ENCODE measurements around the gene NEUROD1.

NEUROD1 gene

DNA sequence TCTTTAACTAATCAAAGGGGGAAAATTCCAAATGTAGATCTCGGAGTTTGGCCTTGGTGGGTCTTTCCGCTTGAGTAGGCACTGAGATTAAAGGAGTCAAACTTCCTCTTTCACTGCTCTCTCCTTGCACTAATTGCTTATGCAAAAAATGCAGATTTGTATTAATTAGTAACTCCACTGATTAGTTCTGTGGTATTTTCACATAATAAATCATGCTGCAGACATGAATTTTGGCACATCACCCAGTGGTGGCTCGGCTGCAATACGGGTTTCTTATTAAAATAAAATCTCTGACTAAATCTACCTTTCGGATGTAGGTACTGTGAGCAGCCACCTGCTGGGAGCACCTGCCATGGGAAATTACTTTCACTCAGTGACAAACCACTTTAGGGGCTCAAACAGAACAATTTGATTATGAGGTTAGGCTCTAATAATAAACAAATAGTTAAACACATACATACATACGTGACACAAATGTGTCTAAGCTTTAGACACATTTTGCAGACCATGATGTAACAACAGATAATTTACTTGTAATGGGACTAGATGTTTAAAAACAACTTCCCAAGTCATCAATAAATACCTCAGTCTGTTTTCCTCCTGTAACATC is 6.4 kb upstream of the NEUROD1 start:
- peaks cover 21% of the 10 kb centered on the region for H3K4me1 ChIP-seq (ENCODE audit: control insufficient read depth, low read depth, low read length)
- peaks cover 3% of the 10 kb centered on the region for H3K9me3 ChIP-seq (ENCODE audit: control insufficient read depth, low read depth, low read length)
- peaks cover 86% of the 10 kb centered on the region for H3K27me3 ChIP-seq (ENCODE audit: control insufficient read depth, insufficient read depth, low read length)
- no peaks in the 10 kb centered on the region for H3K36me3 ChIP-seq (ENCODE audit: control insufficient read depth, low read depth, low read length)
- H3K4me3 ChIP-seq (ENCODE audit: low read length), result no peak overlapping the region
- no peak overlapping the region for H3K9ac ChIP-seq (ENCODE audit: low read length)
- no peak overlapping the region for H3K27ac ChIP-seq (ENCODE audit: low read length)

DNA sequence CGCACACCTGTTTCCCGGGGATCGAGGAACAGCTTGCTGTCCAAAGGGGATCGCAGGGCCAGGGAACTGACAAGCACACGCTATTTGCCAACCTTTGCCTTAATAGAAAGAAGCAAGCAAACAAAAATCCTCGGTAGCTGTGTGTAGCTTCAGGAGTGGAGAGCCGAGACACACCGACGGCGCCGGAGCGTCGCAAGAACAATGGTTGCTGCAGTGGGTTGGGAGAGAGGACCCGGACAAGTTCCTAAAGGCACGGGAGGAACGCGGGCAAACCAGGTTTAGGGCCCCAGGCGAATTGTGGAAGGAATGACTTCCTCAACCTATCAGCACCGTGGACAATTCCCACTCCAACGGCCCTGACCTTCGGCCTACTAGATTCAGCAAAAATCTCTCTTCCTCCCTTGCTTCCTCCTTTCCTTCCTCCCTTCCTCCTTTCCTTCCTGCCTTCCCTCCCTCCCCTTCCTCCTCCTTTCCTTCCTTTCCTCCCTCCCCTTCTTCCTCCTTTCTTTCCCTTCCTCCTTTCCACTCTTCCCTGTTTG is 4.9 kb upstream of the NEUROD1 start:
- H3K27ac ChIP-seq (ENCODE audit: low read length), result no peak overlapping the region
- H3K9me3 ChIP-seq (ENCODE audit: control insufficient read depth, low read depth, low read length), result peaks cover 3% of the 10 kb centered on the region
- H3K27me3 ChIP-seq (ENCODE audit: control insufficient read depth, insufficient read depth, low read length), result peaks cover 100% of the 10 kb centered on the region
- no peak overlapping the region for H3K4me3 ChIP-seq (ENCODE audit: low read length)
- peaks cover 32% of the 10 kb centered on the region for H3K4me1 ChIP-seq (ENCODE audit: control insufficient read depth, low read depth, low read length)
- no peak overlapping the region for H3K9ac ChIP-seq (ENCODE audit: low read length)
- no peaks in the 10 kb centered on the region for H3K36me3 ChIP-seq (ENCODE audit: control insufficient read depth, low read depth, low read length)

DNA sequence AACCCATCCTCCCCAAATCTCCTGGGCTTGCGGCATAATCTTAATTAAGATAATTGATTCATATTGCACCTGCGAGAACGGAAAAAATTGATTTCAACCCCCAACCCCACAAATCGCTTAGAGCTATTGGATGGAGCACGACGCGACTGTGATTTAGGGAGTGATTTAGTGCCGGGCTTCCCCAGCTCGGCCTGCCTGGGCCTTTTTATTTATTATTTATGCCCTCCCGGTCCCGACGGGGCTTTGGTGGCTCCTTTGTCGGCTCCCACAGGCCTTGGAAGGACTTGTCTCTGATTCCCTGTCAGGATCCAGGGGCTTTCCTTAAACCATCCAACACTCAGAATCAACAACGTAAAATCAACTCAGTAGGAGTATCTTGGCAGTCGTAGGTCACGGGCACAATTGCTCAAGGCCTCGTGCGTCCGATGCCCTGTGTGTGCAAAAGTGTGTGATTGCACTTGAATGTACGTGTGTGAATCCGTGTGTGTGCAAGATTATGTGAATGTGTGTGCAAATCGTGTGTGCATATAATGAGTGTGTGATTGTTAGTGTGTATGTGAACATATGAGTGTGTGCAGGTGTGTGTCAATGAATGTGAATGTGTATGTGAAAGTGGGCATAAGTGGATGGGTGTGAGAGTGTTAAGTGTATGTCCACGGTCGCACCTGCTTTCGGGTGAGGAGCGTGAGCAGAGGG is 4.3 kb upstream of the NEUROD1 start:
- peaks cover 3% of the 10 kb centered on the region for H3K9me3 ChIP-seq (ENCODE audit: control insufficient read depth, low read depth, low read length)
- H3K9ac ChIP-seq (ENCODE audit: low read length), result no peak overlapping the region
- no peaks in the 10 kb centered on the region for H3K36me3 ChIP-seq (ENCODE audit: control insufficient read depth, low read depth, low read length)
- no peak overlapping the region for H3K27ac ChIP-seq (ENCODE audit: low read length)
- peak overlapping the region; percentile 38 for H3K4me3 ChIP-seq (ENCODE audit: low read length)
- peaks cover 37% of the 10 kb centered on the region for H3K4me1 ChIP-seq (ENCODE audit: control insufficient read depth, low read depth, low read length)
- peaks cover 100% of the 10 kb centered on the region for H3K27me3 ChIP-seq (ENCODE audit: control insufficient read depth, insufficient read depth, low read length)

DNA sequence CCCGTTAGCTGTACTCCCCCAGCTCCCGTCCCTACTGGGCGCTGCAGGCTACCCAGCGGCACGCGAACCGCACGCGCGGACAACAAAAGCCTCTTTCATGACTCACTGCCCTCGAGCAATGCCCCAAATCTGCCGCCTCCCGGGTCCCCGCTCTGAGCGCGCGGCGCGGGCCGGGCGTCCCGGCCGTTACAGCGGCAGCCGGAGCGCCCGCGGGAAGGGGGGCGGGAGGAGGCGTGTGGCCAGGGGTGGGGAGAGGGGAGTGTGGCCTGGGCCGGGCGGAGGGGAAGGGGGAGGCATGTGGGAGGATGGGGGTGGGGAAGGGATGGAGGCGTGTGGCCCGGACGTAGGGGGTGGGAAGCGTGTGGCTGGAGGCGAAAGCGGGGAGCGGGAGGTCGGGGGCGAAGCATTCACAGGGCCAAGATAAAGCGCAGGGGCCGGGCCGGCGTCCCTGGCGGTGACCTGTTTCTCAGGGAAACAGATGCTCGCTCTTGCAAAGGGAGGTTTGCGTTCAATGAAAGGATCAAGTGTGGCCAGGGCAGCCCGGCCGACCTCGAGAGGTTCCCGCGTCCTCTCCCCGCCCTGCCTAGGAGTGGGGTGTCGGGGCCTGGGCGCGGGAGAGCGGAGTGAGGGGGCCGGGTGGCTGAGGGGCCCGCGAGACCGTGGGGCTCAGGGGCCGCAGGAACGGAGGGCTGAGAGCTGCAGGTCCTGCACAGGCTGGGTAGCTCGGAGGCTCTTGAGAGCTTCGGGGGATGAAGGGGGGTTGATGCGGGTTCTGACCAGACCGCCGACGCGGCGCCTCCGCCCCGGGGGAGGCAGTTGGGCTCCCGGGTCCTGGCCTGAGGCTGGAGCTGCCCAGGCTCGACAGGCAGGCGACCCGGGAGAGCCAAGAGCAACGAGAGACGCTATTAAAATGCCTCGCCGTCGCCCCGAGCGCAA is 3.5 kb upstream of the NEUROD1 start:
- Histone ChIP-seq H3K4me1 (ENCODE audit: control insufficient read depth, low read depth, low read length) (peaks cover 37% of the 10 kb centered on the region), H3K9me3 (ENCODE audit: control insufficient read depth, low read depth, low read length) (peaks cover 3% of the 10 kb centered on the region), H3K27ac (ENCODE audit: low read length) (no peak overlapping the region), H3K4me3 (ENCODE audit: low read length) (peak overlapping the region; percentile 38), H3K36me3 (ENCODE audit: control insufficient read depth, low read depth, low read length) (no peaks in the 10 kb centered on the region), H3K27me3 (ENCODE audit: control insufficient read depth, insufficient read depth, low read length) (peaks cover 100% of the 10 kb centered on the region), H3K9ac (ENCODE audit: low read length) (no peak overlapping the region)

DNA sequence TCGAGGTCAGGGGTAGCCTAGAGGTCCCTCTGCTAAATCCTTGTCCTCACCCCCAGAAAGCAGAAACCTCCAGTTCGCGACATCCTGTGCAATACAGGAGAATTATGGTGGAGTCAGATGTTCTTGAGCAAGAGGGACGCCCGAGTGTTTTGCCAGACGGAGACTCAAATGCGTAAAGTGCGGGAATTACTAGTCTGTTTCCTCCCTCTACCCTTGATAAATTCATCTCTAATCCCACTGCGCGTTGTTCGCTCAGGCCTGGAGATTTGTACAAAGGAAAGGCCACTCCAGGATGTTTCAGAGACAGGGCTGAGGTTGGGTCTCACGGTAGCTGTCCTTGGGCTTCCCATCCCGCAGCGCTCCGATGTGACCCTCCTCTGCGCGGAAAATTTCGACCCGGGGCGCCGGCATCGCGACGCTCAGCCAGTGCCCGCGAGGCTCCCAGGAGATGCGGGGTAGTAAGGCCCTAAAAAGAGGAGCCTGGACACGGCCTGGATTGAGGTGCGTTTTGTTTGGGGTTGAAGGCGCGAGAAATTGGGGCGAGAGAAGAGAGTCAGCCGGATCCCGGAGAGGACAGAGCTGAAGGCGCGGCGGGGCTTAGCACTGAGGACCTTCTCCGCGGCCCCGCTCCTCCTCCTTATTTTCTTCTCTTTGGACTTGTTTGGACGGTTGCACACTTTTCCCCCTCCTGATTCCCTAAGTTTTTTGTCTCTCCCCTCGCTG is 2.6 kb upstream of the NEUROD1 start:
- Histone ChIP-seq H3K4me1 (ENCODE audit: control insufficient read depth, low read depth, low read length) (peaks cover 37% of the 10 kb centered on the region), H3K27me3 (ENCODE audit: control insufficient read depth, insufficient read depth, low read length) (peaks cover 100% of the 10 kb centered on the region), H3K36me3 (ENCODE audit: control insufficient read depth, low read depth, low read length) (no peaks in the 10 kb centered on the region), H3K4me3 (ENCODE audit: low read length) (peak overlapping the region; percentile 38), H3K9me3 (ENCODE audit: control insufficient read depth, low read depth, low read length) (peaks cover 3% of the 10 kb centered on the region), H3K27ac (ENCODE audit: low read length) (no peak overlapping the region), H3K9ac (ENCODE audit: low read length) (no peak overlapping the region)

DNA sequence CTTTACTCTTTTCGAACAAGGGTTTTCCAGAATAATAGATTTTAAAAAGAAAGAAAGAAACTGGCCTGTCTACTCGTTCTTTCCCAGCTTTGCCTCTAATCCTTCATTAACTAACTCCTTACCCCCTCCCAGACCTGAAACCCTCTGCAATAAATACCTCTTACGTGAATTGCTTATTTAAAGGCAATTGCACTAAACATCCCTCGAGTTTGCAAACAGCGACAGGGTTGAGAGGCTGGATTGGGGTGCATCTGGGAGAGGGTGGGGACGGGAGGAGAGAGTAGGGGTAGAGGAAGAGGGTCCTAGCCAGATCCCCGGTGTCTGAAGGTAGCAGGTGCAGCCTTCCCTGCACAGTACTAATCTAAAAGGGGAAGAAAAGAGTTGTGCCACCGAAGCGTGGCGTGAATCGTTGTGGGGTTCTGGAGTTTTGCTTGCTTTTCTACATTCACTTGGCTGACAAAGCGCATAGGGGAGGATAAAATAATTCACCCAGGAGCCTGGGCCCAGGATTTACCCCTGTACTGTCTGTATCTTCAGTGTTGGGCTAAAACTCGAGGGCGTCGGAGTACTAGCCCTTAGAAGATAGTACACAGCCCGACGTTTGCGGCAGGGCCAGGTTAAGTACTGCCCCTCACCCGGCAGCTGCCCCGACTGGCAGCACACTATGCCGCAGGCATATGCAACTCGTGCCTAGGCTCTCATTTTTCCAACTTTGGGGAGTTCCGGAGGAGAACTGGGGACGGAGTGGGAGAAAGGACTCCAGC is 1.9 kb upstream of the NEUROD1 start:
- Histone ChIP-seq H3K9ac (ENCODE audit: low read length) (no peak overlapping the region), H3K36me3 (ENCODE audit: control insufficient read depth, low read depth, low read length) (no peaks in the 10 kb centered on the region), H3K4me1 (ENCODE audit: control insufficient read depth, low read depth, low read length) (peaks cover 37% of the 10 kb centered on the region), H3K27ac (ENCODE audit: low read length) (no peak overlapping the region), H3K27me3 (ENCODE audit: control insufficient read depth, insufficient read depth, low read length) (peaks cover 100% of the 10 kb centered on the region), H3K4me3 (ENCODE audit: low read length) (peak overlapping the region; percentile 48), H3K9me3 (ENCODE audit: control insufficient read depth, low read depth, low read length) (peaks cover 3% of the 10 kb centered on the region)

DNA sequence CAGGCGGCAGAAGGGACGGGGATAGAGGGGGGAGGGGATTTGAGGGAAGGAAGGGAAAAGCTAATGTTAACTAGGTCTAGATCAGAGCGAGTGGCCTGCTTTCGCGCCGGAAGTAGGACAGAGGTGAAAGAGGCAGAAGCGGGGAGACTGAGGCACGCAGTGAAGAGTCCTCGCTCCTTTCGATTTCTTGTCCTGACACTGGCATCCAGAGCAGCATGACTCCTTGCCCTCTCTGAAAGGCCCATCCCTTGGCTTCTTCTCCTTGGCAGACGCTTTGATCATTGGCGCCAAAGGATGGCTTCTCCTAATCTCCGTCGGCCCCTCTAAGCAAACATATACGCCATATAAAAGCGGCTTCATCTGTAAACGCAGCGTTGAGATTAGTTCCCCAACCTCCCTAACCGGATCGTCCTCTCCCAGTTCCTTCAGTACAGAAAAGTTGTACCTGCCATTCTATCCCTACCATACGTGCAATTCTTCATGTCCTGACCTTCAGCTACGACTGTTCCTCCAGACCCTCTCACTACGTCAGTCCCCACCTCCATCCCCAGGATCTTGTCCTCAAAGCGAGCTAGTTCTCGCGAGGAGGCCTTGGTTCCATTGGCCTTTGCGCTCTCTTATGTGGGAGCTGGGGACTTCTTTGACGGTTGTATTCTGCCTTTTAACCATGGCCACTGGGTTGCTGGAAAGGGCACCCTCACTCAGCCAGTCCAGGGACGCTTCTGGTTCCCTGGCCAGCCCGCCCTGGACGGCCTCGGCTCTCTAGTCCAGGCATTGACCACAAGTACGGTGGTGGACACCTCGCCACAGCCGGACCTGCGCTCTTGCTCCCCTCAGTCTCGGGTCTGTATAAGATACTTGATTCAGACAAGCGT is 857 bp upstream of the NEUROD1 start:
- peaks cover 37% of the 10 kb centered on the region for H3K4me1 ChIP-seq (ENCODE audit: control insufficient read depth, low read depth, low read length)
- H3K4me3 ChIP-seq (ENCODE audit: low read length), result peak overlapping the region; percentile 48
- H3K9me3 ChIP-seq (ENCODE audit: control insufficient read depth, low read depth, low read length), result peaks cover 3% of the 10 kb centered on the region
- peaks cover 100% of the 10 kb centered on the region for H3K27me3 ChIP-seq (ENCODE audit: control insufficient read depth, insufficient read depth, low read length)
- no peak overlapping the region for H3K27ac ChIP-seq (ENCODE audit: low read length)
- no peak overlapping the region for H3K9ac ChIP-seq (ENCODE audit: low read length)
- no peaks in the 10 kb centered on the region for H3K36me3 ChIP-seq (ENCODE audit: control insufficient read depth, low read depth, low read length)

DNA sequence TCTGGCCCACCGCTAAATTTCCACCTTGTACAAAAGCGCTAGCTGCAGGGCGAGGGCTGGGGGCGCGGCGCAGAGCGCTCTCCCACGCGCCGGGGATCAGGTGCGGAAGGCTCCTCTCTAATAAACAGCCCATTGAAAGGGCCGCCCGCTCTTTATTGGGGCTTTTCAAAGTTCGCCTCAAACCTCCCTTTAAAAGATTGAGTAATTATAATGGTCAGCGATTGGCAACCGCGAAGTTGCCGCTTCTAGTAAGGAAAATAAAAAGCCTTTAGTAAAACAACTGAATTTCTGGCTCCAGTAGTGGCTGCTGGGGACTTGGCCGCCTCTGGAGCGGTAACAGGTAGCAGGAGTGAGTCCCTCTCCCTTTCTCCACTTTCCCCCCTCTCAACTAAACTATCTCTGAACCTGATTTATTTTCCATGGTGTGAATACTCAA is 755 bp downstream of the NEUROD1 start:
- Histone ChIP-seq H3K36me3 (ENCODE audit: control insufficient read depth, low read depth, low read length) (no peaks in the 10 kb centered on the region), H3K27ac (ENCODE audit: low read length) (no peak overlapping the region), H3K4me3 (ENCODE audit: low read length) (peak overlapping the region; percentile 1), H3K27me3 (ENCODE audit: control insufficient read depth, insufficient read depth, low read length) (peaks cover 100% of the 10 kb centered on the region), H3K9me3 (ENCODE audit: control insufficient read depth, low read depth, low read length) (peaks cover under 1% of the 10 kb centered on the region), H3K4me1 (ENCODE audit: control insufficient read depth, low read depth, low read length) (peaks cover 34% of the 10 kb centered on the region), H3K9ac (ENCODE audit: low read length) (no peak overlapping the region)

DNA sequence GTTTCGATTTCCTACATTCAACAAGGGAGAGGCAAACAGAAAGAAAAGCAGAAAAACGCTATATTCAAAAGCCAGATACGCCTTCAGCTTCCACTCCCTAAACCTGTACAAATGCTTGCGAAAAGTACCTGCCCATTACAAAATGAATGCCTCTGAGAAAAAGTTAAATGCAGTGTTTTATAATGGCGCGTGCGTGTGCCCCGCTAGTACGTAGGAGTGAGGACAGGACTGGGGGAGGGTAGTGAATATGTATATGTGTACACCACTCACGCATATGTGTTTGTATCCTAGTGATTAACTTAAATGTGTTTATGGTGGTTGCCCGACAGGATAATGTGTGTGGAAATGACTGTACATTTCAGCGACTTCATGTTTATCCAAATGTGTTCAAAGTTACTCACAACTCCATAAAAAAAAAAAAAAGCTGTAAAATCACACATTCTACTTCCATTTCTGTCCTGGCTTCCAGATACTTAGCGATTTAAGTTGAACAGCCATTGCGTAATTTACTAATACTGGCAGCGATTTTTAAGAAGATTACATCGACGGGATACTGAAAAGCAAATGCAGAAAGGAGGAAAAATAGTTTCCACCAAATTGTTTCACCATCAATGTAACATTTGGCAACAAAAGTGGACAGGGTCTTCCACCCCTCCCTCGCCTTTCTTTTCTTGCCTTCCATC is 1.3 kb downstream of the NEUROD1 start:
- no peak overlapping the region for H3K9ac ChIP-seq (ENCODE audit: low read length)
- no peaks in the 10 kb centered on the region for H3K36me3 ChIP-seq (ENCODE audit: control insufficient read depth, low read depth, low read length)
- peaks cover 100% of the 10 kb centered on the region for H3K27me3 ChIP-seq (ENCODE audit: control insufficient read depth, insufficient read depth, low read length)
- H3K4me3 ChIP-seq (ENCODE audit: low read length), result peak overlapping the region; percentile 1
- H3K9me3 ChIP-seq (ENCODE audit: control insufficient read depth, low read depth, low read length), result no peaks in the 10 kb centered on the region
- peaks cover 31% of the 10 kb centered on the region for H3K4me1 ChIP-seq (ENCODE audit: control insufficient read depth, low read depth, low read length)
- H3K27ac ChIP-seq (ENCODE audit: low read length), result no peak overlapping the region

Measured in iPS-18a (cell line).